Measurements from ENCODE around the gene JMJD1C. TPM values are rescaled to one million over a fixed set of nuclear protein-coding genes. Genes with fewer than 3 reads are reported as not detected.
"Not testable (repeated sequence)": the region's sequence is repeated elsewhere in the genome, so short reads cannot be mapped to it uniquely, and the experiment has no call there.

Gene JMJD1C
- total RNA-seq, 1 donor from 2014 or later, result 120 TPM

DNA sequence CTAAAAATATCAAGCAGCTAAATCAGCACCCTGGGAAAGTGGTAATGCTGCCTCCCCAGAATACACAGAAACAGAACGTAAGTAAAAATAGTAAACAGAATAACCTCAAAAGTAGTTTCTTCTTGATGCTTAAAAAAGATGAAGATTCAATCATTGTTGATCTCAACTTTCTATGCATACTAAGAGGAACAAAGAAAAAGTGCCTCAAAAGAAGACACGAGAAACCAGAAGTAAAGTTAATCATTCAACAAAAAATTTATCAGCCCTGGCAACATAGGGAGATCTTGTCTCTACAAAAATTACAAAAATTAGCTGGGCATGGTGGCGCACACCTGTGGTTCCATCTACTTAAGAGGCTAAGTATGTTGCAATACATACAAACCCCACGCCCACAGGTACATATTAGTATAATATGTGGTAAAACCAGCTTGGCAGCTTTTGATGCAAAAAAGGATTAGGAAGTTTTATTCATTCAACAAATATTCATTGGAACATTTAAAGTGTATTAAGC is 179.0 kb downstream of the JMJD1C start:
- no peak for DNase-seq (ENCODE audit: extremely low spot score, unreplicated experiment)
- no peaks in the 10 kb centered on the region for H3K27me3 Mint-ChIP-seq (ENCODE audit: unreplicated experiment)
- peaks cover 28% of the 10 kb centered on the region for H3K4me1 Mint-ChIP-seq (ENCODE audit: unreplicated experiment)
- H3K27ac Mint-ChIP-seq (ENCODE audit: unreplicated experiment), result no peak overlapping the region
- TF ChIP-seq, protein P1, sequence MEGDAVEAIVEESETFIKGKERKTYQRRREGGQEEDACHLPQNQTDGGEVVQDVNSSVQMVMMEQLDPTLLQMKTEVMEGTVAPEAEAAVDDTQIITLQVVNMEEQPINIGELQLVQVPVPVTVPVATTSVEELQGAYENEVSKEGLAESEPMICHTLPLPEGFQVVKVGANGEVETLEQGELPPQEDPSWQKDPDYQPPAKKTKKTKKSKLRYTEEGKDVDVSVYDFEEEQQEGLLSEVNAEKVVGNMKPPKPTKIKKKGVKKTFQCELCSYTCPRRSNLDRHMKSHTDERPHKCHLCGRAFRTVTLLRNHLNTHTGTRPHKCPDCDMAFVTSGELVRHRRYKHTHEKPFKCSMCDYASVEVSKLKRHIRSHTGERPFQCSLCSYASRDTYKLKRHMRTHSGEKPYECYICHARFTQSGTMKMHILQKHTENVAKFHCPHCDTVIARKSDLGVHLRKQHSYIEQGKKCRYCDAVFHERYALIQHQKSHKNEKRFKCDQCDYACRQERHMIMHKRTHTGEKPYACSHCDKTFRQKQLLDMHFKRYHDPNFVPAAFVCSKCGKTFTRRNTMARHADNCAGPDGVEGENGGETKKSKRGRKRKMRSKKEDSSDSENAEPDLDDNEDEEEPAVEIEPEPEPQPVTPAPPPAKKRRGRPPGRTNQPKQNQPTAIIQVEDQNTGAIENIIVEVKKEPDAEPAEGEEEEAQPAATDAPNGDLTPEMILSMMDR (IDR thresholded peaks at IDR 0.05), result no peak
- no peak overlapping the region for H3K4me3 Mint-ChIP-seq (ENCODE audit: unreplicated experiment)
- peaks cover 2% of the 10 kb centered on the region for H3K36me3 Mint-ChIP-seq (ENCODE audit: unreplicated experiment)
- H3K9me3 Mint-ChIP-seq (ENCODE audit: unreplicated experiment), result no peaks in the 10 kb centered on the region

DNA sequence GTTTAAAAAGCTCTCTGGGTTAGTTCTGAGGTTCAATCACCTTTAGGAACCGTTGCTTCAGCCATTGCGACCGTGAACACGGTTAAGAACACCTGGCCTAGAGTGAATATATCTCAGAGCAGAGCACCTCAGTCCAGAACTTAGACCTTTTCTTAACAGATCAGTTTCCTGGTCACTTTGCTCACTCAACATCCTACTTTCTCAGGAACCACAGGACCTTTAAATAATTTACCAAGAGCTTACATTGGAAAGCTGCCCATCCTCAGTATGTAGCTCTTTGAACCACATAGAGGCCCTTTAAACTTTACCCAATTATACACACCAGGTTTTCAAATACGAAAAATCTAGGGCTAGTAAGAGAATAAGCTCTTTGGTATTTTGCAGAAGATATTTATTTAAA is 179.4 kb downstream of the JMJD1C start:
- TF ChIP-seq, protein P1 (IDR thresholded peaks at IDR 0.05), result no peak
- Mint-ChIP-seq H3K4me1 (ENCODE audit: unreplicated experiment) (peaks cover 28% of the 10 kb centered on the region), H3K36me3 (ENCODE audit: unreplicated experiment) (no peaks in the 10 kb centered on the region), H3K9me3 (ENCODE audit: unreplicated experiment) (no peaks in the 10 kb centered on the region), H3K27ac (ENCODE audit: unreplicated experiment) (no peak overlapping the region), H3K4me3 (ENCODE audit: unreplicated experiment) (no peak overlapping the region), H3K27me3 (ENCODE audit: unreplicated experiment) (no peaks in the 10 kb centered on the region)
- DNase-seq (ENCODE audit: extremely low spot score, unreplicated experiment), result no peak

DNA sequence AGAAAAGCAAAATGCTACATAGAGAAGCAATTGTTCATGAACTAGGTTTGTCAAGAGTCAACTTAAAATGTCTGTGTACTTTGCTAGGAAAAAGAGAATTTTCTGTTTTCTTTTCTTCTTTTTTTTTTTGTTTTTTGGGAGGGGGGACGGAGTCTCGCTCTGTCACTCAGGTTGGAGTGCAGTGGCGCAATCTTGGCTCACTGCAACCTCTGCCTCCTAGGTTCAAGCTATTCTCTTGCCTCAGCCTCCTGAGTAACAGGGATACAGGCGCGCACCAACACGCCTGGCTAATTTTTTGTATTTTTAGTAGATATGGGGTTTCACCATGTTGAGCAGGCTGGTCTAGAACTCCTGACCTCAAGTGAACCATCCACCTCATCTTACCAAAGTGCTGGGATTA is 181.9 kb downstream of the JMJD1C start:
- H3K27ac Mint-ChIP-seq (ENCODE audit: unreplicated experiment); H3K9me3 Mint-ChIP-seq (ENCODE audit: unreplicated experiment); H3K27me3 Mint-ChIP-seq (ENCODE audit: unreplicated experiment); DNase-seq (ENCODE audit: extremely low spot score, unreplicated experiment); H3K4me3 Mint-ChIP-seq (ENCODE audit: unreplicated experiment); H3K36me3 Mint-ChIP-seq (ENCODE audit: unreplicated experiment): not testable (repeated sequence)
- peaks cover 28% of the 10 kb centered on the region for H3K4me1 Mint-ChIP-seq (ENCODE audit: unreplicated experiment)

DNA sequence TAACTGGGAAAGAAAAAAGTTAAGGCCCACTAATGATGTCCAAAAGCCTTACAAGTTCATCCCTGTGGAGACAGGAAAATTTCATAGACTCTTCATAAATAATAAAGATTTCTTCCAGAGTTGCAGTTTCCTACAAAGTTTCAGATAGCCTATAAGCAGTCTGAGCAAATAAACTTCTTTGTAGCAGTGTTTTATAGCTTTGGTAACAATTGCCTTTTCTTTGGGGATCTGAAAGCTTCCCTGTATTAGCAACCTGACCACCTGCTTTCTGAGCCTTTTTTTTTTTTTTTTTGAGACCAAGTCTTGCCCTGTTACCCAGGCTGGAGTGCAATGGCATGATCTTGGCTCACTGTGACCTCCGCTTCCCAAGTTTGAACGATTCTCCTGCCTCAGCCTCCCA is 182.7 kb downstream of the JMJD1C start:
- Mint-ChIP-seq H3K36me3 (ENCODE audit: unreplicated experiment) (no peaks in the 10 kb centered on the region), H3K27ac (ENCODE audit: unreplicated experiment) (no peak overlapping the region), H3K9me3 (ENCODE audit: unreplicated experiment) (no peaks in the 10 kb centered on the region), H3K4me1 (ENCODE audit: unreplicated experiment) (peaks cover 28% of the 10 kb centered on the region), H3K27me3 (ENCODE audit: unreplicated experiment) (no peaks in the 10 kb centered on the region), H3K4me3 (ENCODE audit: unreplicated experiment) (no peak overlapping the region)
- TF ChIP-seq, protein P1 (IDR thresholded peaks at IDR 0.05), result no peak
- DNase-seq (ENCODE audit: extremely low spot score, unreplicated experiment), result no peak

DNA sequence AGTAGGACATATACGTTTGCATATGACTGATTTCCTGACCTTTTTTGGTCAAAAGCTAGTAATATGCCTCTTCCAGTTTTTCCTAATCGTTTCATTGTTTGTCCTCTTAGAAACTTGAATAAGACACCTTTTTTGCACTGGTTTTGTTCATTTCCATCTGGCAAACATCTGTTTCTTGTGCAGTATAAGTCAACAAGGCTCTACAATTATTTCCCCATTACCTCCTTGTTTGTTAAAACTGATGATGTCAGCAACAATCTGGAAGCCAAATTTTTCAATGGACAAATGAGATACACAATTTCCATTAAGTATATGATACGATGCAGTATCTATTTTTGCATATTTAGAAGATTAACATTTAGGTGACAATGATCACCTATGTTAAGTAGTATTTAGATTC is 183.8 kb downstream of the JMJD1C start:
- Mint-ChIP-seq H3K36me3 (ENCODE audit: unreplicated experiment) (peaks cover 2% of the 10 kb centered on the region), H3K27me3 (ENCODE audit: unreplicated experiment) (no peaks in the 10 kb centered on the region), H3K4me1 (ENCODE audit: unreplicated experiment) (peaks cover 25% of the 10 kb centered on the region), H3K27ac (ENCODE audit: unreplicated experiment) (no peak overlapping the region), H3K4me3 (ENCODE audit: unreplicated experiment) (no peak overlapping the region), H3K9me3 (ENCODE audit: unreplicated experiment) (no peaks in the 10 kb centered on the region)
- DNase-seq (ENCODE audit: extremely low spot score, unreplicated experiment), result no peak
- TF ChIP-seq, protein P1 (IDR thresholded peaks at IDR 0.05), result no peak

DNA sequence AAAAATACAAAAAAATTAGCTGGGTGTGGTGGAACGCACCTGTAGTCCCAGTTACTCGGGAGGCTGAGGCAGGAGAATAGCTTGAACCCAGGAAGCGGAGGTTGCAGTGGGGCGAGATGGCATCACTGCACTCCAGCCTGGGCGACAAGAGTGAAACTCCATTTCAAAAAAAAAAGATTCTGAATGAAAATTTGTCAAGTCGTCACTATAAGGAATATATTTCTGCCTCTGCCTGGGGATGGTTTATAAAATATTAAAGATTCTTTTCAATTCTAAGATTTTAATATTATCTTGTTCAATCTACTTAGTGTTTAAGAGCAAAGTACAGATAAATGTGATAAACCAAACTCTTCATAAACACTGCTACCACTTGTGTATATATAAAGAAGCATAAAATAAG is 185.4 kb downstream of the JMJD1C start:
- H3K27me3 Mint-ChIP-seq (ENCODE audit: unreplicated experiment), result no peaks in the 10 kb centered on the region
- DNase-seq (ENCODE audit: extremely low spot score, unreplicated experiment), result no peak
- TF ChIP-seq, protein P1 (IDR thresholded peaks at IDR 0.05), result no peak
- no peaks in the 10 kb centered on the region for H3K9me3 Mint-ChIP-seq (ENCODE audit: unreplicated experiment)
- H3K4me1 Mint-ChIP-seq (ENCODE audit: unreplicated experiment), result peaks cover 15% of the 10 kb centered on the region
- no peak overlapping the region for H3K27ac Mint-ChIP-seq (ENCODE audit: unreplicated experiment)
- H3K36me3 Mint-ChIP-seq (ENCODE audit: unreplicated experiment), result peaks cover 2% of the 10 kb centered on the region
- H3K4me3 Mint-ChIP-seq (ENCODE audit: unreplicated experiment), result no peak overlapping the region

Data from osteocyte (in vitro differentiated cells).